Kidney (tissue), 14 donors: Measurements from ENCODE around the gene SCAMP2. TPM values are rescaled to one million over a fixed set of nuclear protein-coding genes. Genes with fewer than 3 reads are reported as not detected.

Source experiments
- DNase-seq, 5 donors: peaks; one replicate each; pipeline ENCODE4 v3.0.0-alpha.2; 2013 to 2020
- FAIRE-seq: peaks from 2 replicates; lab custom pipeline; 2012; peaks lifted over from hg19 to GRCh38; lab: Jason Lieb, UNC
- H3K27ac ChIP-seq, 2 donors: one replicate each; pipeline ENCODE4 v1.7.0; 2013; ENCODE audit warnings: low read depth in 2 of 2, low read length in 2 of 2, inconsistent platforms in 1 of 2
- H3K27me3 ChIP-seq: one replicate; pipeline ENCODE4 v1.7.1; 2013; ENCODE audit warnings: low read length, inconsistent platforms; ENCODE audit not compliant: control insufficient read depth, insufficient read depth
- H3K36me3 ChIP-seq, 3 donors: one replicate each; pipeline versions ENCODE4 v1.7.0 to v1.7.1; 2013; ENCODE audit warnings: low read length in 3 of 3, control low read depth in 1 of 3, inconsistent platforms in 1 of 3; ENCODE audit not compliant: insufficient read depth in 3 of 3, control insufficient read depth in 2 of 3
- H3K4me1 ChIP-seq, 3 donors: one replicate each; pipeline versions ENCODE4 v1.7.0 to v1.7.1; 2013; ENCODE audit warnings: low read length in 3 of 3, inconsistent platforms in 1 of 3, low read depth in 1 of 3; ENCODE audit not compliant: control insufficient read depth in 2 of 3, insufficient read depth in 2 of 3
- H3K4me3 ChIP-seq, 3 donors: one replicate each; pipeline versions ENCODE4 v1.7.0 to v1.8.1; 2013; ENCODE audit warnings: low read length in 3 of 3, control low read depth in 1 of 3, inconsistent platforms in 1 of 3
- H3K9ac ChIP-seq, 3 donors: one replicate each; pipeline versions ENCODE4 v1.7.0 to v1.7.1; 2013; ENCODE audit warnings: low read length in 3 of 3, control low read depth in 1 of 3, inconsistent platforms in 1 of 3
- H3K9me3 ChIP-seq, 3 donors: one replicate each; pipeline versions ENCODE4 v1.7.0 to v1.7.1; 2013; ENCODE audit warnings: low read length in 3 of 3, control low read depth in 1 of 3, inconsistent platforms in 1 of 3; ENCODE audit not compliant: control insufficient read depth in 2 of 3, insufficient read depth in 1 of 3
- CTCF ChIP-seq: IDR thresholded peaks from 3 replicates; pipeline ENCODE4 v1.5.1; 2012; ENCODE audit warnings: mild to moderate bottlenecking, moderate library complexity, borderline replicate concordance; ENCODE audit not compliant: insufficient read depth; ENCODE audit errors: extremely low read depth
- intact Hi-C: fragments of 100-400 bp; cut with DNase I; formaldehyde crosslinking; loops from one replicate; pipeline ENCODE4 v1.11.1; 2022
- polyA plus RNA-seq: library from polyadenylated mRNA; stranded (reverse); fragments of 350-450 nt; fragmentation: Illumina TruSeq; extraction: RNeasy Lipid Tissue Mini Kit (QIAGEN cat#74804); gene quantifications from one replicate; pipeline ENCODE4 v1.2.3, GENCODE V29; 2014; ENCODE audit warnings: low read depth, low replicate concordance; ENCODE audit not compliant: insufficient read depth
- total RNA-seq: library from RNA; stranded (reverse); fragmentation: NEBNext Ultra II Directional; extraction: Animal tissue kit (Norgen Biotek cat#: 25700); gene quantifications from one replicate; pipeline ENCODE4 v1.2.1, GENCODE V29; 2021
- donor health status: control.
- donor health status: control.
- donor health status: control.
- donor health status: control.
- donor health status: control.
- donor health status: DM: yes; HTN: yes; CAD: no.
- donor health status: Normal renal cell carcinoma (clear cell type).

SCAMP2 gene
- total and polyA plus RNA-seq, 2 donors from 2014 or later: 87.9 to 102 TPM

GRCh38 chr15:74832826-74833225 is 40.3 kb downstream of the SCAMP2 start:
- intact Hi-C loops: no loop called here
- no peak for TF ChIP-seq CTCF
- H3K9me3 ChIP-seq: no peaks in the 10 kb centered on the region
- H3K27ac ChIP-seq: no peak overlapping the region
- H3K4me1 ChIP-seq: no peaks in the 10 kb centered on the region
- no peak overlapping the region for H3K9ac ChIP-seq
- DNase-seq (no peak), FAIRE-seq (no peak)
- no peak overlapping the region for H3K4me3 ChIP-seq
- H3K27me3 ChIP-seq: peaks cover under 1% of the 10 kb centered on the region
- peaks cover 0 to 2% (median 0%) of the 10 kb centered on the region in 3 donors for H3K36me3 ChIP-seq

- Histone ChIP-seq H3K4me1 (no peaks in the 10 kb centered on the region), H3K4me3 (no peak overlapping the region), H3K36me3 (peaks cover 0 to 2% (median 0%) of the 10 kb centered on the region in 3 donors), H3K27ac (no peak overlapping the region), H3K9ac (no peak overlapping the region), H3K27me3 (peaks cover 4% of the 10 kb centered on the region), H3K9me3 (no peaks in the 10 kb centered on the region)
- no peak for TF ChIP-seq CTCF
- DNase-seq: no peak
- intact Hi-C loops: no loop called here
- no peak for FAIRE-seq
Measured at GRCh38 chr15:74831813-74832495, 41.2 kb downstream of the SCAMP2 start.

- Histone ChIP-seq H3K4me1 (no peaks in the 10 kb centered on the region), H3K9me3 (no peaks in the 10 kb centered on the region), H3K27ac (no peak overlapping the region), H3K4me3 (no peak overlapping the region), H3K36me3 (peaks cover 0 to 2% (median 0%) of the 10 kb centered on the region in 3 donors), H3K9ac (no peak overlapping the region), H3K27me3 (peaks cover 4% of the 10 kb centered on the region)
- TF ChIP-seq CTCF: no peak
- intact Hi-C loops: no loop called here
- DNase-seq (no peak), FAIRE-seq (no peak)
Measured at GRCh38 chr15:74830868-74831267, 42.3 kb downstream of the SCAMP2 start.
